Inflammatory macrophage (primary cell): Measurements from ENCODE around the gene VEZF1.

Source experiments
- DNase-seq, 2 donors: peaks; one replicate each; pipeline ENCODE4 v3.0.0-alpha.2; 2020 to 2022

VEZF1 gene

DNA sequence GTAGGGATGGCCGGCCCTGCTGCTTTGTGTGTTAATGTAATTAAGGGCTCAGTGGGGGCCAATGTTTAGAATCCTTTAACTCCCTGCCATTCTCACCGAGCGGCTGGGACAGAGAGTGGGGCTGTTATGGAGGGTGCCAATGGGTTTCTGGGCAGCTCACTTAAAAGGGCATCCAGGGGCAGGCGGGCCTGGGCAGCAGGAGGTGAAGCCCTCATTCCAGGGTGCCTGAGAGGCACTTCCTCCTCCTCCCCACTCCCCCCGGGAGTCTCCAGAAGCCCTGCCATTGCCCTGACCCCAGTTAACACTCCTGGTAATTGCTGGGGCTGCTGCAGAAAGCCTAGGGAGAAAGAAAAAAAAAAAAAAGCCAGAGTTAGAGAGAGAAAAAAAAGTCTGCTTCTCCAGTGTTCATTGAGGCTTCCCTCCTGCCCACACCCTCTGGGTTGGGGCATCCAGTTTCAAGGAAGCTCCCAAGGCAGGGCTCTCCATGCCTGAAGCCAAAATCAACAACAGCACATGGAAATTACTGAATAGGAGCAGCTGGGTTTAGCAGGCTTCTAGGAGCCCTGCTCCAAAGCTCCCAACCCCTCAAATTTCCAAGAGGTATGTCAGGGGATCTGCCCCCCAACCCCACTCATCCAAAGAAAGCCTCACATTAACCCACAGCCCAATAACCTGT lies 60.9 kb downstream of the VEZF1 start:
- no peak for DNase-seq

DNA sequence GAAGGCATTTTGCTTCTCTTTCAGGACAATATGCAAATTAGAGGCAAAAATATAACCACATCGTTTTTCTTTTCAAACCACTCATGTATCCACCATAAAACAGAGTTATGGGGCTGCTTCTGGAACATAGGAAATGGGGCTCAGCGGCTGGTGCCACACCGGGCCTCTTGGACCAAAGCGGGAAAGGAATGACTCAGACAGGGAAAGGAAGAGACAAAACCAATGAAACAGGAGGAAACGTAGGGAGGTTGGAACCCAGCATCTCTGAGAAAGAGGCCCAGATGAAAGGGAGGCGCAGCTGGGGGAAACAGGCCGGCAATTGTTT lies 61.4 kb downstream of the VEZF1 start:
- no peak for DNase-seq

DNA sequence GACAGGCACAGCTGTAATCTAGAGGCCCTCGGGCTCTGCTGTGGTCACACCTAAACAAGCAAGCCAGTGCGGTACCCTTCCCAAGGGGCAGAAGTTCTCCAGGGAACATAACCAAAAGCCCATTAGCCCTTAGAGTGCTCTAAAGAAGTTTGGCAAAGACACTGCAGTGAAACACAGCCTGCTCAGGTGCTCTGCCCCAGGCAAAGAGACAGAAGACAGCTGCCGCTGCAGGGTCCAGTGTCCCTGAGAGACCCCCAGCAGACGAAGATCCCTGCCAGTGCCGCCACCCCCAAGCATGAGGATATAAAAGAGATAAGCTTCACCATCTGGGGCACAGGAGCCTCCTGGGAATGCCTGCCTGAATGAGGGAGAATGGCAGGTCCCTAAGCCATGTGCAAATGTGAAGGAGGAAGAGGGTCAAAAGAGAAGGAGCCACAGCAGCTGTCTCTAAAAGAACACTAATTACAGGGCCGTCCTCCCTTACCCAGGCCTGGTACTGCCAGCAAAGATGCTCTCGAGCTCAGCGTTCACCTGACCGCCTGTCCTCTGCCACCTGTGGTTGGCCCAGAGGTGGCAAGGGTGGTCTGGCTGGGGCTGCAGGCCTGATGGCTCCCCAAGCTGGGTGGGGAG lies 62.6 kb downstream of the VEZF1 start:
- no peak for DNase-seq

DNA sequence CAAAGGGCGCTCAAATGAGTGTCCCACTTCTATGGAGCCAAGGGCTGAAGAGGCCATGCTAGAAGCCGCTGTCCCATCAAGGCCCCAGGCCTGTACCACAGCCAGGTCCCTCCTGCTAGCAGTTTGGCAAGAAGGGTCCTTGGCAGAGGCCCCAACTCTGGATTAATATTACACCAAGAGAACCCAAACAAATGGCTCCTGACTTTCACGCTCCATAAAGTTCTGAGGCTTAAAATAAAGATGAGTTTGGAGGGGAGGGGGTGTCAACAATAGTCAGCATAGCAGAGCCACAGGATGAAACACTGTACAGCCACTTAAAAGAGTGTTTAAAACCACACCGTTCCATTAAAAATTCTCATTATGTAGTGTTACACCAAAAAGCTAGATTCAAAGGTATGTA lies 63.4 kb downstream of the VEZF1 start:
- no peak for DNase-seq
